Karpas-422 (cell line): Measurements from ENCODE around the gene P3H3. TPM values are rescaled to one million over a fixed set of nuclear protein-coding genes. Genes with fewer than 3 reads are reported as not detected.
"Not testable (repeated sequence)": the region's sequence is repeated elsewhere in the genome, so short reads cannot be mapped to it uniquely, and the experiment has no call there.

Experiments used
- DNase-seq: peaks from one replicate; pipeline ENCODE4 v3.0.0-alpha.2; 2015
- H2AFZ ChIP-seq: fragments of 200-600 bp; sonication (generic); 2 replicates; pipeline ENCODE4 v1.6.1; 2014; ENCODE audit warnings: antibody characterized with exemption, low read length, mixed read lengths
- H3K27ac ChIP-seq: fragments of 200-600 bp; sonication (generic); 2 replicates; pipeline ENCODE4 v1.5.1; 2014; ENCODE audit warnings: mild to moderate bottlenecking, low read length, moderate library complexity
- H3K27me3 ChIP-seq: fragments of 200-600 bp; sonication (generic); 2 replicates; pipeline ENCODE4 v1.6.1; 2014; ENCODE audit warnings: low read length, mixed read lengths
- H3K36me3 ChIP-seq: fragments of 200-600 bp; sonication (generic); 2 replicates; pipeline ENCODE4 v1.6.1; 2014; ENCODE audit warnings: low read length, mixed read lengths; ENCODE audit not compliant: insufficient read depth
- H3K4me1 ChIP-seq: fragments of 200-600 bp; sonication (generic); 2 replicates; pipeline ENCODE4 v1.6.1; 2014; ENCODE audit warnings: mild to moderate bottlenecking, low read length, mixed read lengths
- H3K4me2 ChIP-seq: fragments of 200-600 bp; sonication (generic); 2 replicates; pipeline ENCODE4 v1.6.1; 2014; ENCODE audit warnings: low read length, low read depth, mild to moderate bottlenecking; ENCODE audit not compliant: poor library complexity, severe bottlenecking
- H3K4me3 ChIP-seq: fragments of 200-600 bp; sonication (generic); 2 replicates; pipeline ENCODE4 v1.5.1; 2014; ENCODE audit warnings: mild to moderate bottlenecking, antibody characterized with exemption, low read length, mixed read lengths
- H3K79me2 ChIP-seq: fragments of 200-600 bp; sonication (generic); 2 replicates; pipeline ENCODE4 v1.6.1; 2014; ENCODE audit warnings: mild to moderate bottlenecking, low read length, mixed read lengths
- H3K9ac ChIP-seq: fragments of 200-600 bp; sonication (generic); 2 replicates; pipeline ENCODE4 v1.6.0; 2014; ENCODE audit warnings: low read length
- H3K9me2 ChIP-seq: fragments of 200-600 bp; sonication (generic), shearing (Covaris generic); replicated peaks from 2 replicates; pipeline ENCODE4 v1.6.0; 2014; ENCODE audit warnings: mild to moderate bottlenecking, low read length, moderate library complexity; ENCODE audit not compliant: insufficient read depth
- H3K9me3 ChIP-seq: fragments of 300-700, 200-600 bp; sonication (generic); 2 replicates; pipeline ENCODE4 v1.6.1; 2014; ENCODE audit warnings: low read length, mixed read lengths
- H4K20me1 ChIP-seq: fragments of 200-600 bp; sonication (generic); 2 replicates; pipeline ENCODE4 v1.6.1; 2014; ENCODE audit warnings: mild to moderate bottlenecking, antibody characterized with exemption, low read length, low read depth; ENCODE audit not compliant: insufficient read depth
- total RNA-seq: library from RNA; depleted of rRNA; stranded (reverse); fragments of >200 nt; shearing (Covaris generic); gene quantifications from 2 replicates; pipeline ENCODE4 v1.2.3, GENCODE V29; 2014; ENCODE audit warnings: low replicate concordance

Gene P3H3
- total RNA-seq, 1 experiment from 2014 or later, result 3.1 TPM

DNA sequence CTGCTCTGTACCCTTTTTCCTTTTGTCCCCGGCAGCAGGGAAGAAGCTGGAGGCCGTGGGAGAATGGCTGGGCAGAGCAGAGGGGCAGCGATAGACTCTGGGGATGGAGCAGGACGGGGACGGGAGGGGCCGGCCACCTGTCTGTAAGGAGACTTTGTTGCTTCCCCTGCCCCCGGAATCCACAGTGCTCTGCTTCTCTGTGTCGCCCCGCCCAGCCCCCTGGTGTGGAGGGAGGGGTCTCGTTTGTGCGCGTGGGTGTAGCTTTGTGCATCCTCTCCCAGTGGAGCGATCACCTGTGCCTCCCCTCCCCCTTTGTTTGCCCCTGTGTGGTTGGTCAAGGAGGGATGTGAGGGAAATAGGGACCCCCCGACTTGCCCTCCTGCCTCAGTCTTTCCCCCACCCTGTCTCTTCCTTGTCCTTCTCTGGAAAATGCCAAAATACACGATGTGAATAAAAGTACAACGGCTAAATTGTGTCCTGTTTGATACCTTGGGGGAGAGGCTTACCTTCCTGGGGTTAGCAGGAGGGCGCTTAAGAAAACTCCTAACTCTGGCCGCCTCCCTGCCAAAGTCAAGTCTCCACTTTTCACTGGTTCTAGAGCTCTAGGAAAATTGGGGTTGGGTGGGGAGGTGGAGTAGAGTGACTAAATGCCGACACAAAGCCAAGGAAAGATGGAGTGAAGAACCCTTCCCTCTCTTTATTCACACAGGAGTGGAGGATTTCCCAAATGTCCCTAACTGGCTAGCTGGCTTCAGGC lies 38.1 kb downstream of the P3H3 start:
- peak overlapping the region; percentile 90; the same call in 1 of the 2 replicates for H3K4me3 ChIP-seq

DNA sequence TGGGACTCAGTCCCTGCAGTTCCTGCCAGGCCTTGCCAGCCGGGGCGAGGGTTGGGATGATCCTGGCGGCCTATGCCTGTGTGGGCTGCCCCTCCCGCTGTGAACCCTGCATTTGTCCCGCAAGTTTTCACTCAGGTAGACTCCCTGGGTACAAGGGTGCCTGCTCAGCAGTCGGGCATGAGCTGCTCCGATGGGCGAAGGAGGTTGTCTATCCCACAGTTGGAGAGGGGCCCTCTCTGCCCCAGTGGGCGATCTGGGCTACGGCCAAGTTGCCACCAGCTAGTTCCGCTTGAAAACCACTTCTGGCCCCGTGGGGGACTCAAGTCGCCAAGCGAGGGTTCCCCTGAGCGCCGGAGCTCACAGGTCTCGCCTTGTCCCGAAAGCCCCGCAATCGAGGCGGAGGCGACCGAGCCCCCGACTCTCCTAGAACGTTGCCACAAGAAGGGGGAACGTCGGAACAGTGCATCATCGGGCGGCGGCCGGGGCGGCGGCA lies 38.8 kb downstream of the P3H3 start:
- Histone ChIP-seq H3K79me2 (peaks cover 22% of the 10 kb centered on the region), H3K9ac (peak overlapping the region; percentile 100), H3K4me1 (peaks cover 47% of the 10 kb centered on the region), H3K27ac (peak overlapping the region; percentile 98), H3K36me3 (peaks cover 44% of the 10 kb centered on the region), H3K9me2 (no peaks in the 10 kb centered on the region), H3K27me3 (no peaks in the 10 kb centered on the region), H3K4me2 (peak overlapping the region; percentile 100), H2AFZ (no peak overlapping the region), H4K20me1 (peaks cover 30% of the 10 kb centered on the region), H3K4me3 (peak overlapping the region; percentile 90), H3K9me3 (no peaks in the 10 kb centered on the region)
- no peak for DNase-seq

More for the DNA sequence above, 38.1 kb downstream of the P3H3 start:
- no peaks in the 10 kb centered on the region for H3K27me3 ChIP-seq
- peaks cover 22% of the 10 kb centered on the region for H3K79me2 ChIP-seq
- peaks cover 50% of the 10 kb centered on the region for H3K36me3 ChIP-seq
- peaks cover 27% of the 10 kb centered on the region for H4K20me1 ChIP-seq
- H3K4me2 ChIP-seq, result peak overlapping the region; percentile 100
- peak overlapping the region; percentile 100 for H3K9ac ChIP-seq
- DNase-seq, result no peak
- no peaks in the 10 kb centered on the region for H3K9me3 ChIP-seq
- H3K4me1 ChIP-seq, result peaks cover 40% of the 10 kb centered on the region
- no peaks in the 10 kb centered on the region for H3K9me2 ChIP-seq
- no peak overlapping the region for H2AFZ ChIP-seq
- peak overlapping the region; percentile 98 for H3K27ac ChIP-seq

DNA sequence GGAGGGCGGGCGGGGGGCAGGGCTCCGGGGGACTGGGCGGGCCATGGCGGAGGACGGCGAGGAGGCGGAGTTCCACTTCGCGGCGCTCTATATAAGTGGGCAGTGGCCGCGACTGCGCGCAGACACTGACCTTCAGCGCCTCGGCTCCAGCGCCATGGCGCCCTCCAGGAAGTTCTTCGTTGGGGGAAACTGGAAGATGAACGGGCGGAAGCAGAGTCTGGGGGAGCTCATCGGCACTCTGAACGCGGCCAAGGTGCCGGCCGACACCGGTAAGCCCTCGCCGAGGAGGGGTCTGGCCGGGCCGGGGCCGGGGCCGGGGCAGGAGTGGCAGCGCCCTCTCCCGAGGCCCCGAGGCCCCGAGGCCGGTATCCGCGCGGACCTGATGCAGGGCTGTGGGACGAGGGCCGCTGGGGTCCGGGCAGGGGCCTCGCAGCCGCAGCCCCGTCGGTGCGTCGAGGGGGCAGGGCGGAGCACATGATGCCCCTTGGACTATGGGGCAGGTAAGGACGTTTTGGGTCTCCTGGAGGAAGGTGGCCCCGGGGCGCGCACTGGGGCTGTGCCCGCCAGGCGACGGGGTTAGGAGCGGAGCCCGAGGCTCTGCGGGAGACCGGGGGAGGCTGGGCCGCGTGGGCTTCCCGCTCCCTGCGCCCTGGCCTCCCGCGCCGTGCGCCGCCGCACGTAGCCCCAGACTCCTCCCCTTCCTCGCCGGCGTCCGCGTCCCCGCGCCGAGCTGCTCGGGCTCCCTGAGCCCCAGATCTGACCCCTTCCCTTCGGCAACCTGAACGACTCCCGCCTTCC lies 39.4 kb downstream of the P3H3 start, which contains the start of gene TPI1:
Gene TPI1 (plus strand): TSS at position 119 of the 798 bp plus-strand sequence. CDS start 36 bp downstream, at position 155.
- H3K36me3 ChIP-seq, result peaks cover 43% of the 10 kb centered on the region
- H3K4me3 ChIP-seq, result peak within 1 kb of the TSS; percentile 90
- no peaks in the 10 kb centered on the region for H3K27me3 ChIP-seq
- no peaks in the 10 kb centered on the region for H3K9me3 ChIP-seq
- H3K9me2 ChIP-seq, result no peaks in the 10 kb centered on the region
- DNase-seq, result peak; percentile 93
- H4K20me1 ChIP-seq, result peaks cover 34% of the 10 kb centered on the region
- no peak within 1 kb of the TSS for H2AFZ ChIP-seq
- peak within 1 kb of the TSS; percentile 98 for H3K27ac ChIP-seq
- peaks cover 22% of the 10 kb centered on the region for H3K79me2 ChIP-seq
- peaks cover 53% of the 10 kb centered on the region for H3K4me1 ChIP-seq
- H3K9ac ChIP-seq, result peak within 1 kb of the TSS; percentile 100
- peak within 1 kb of the TSS; percentile 100 for H3K4me2 ChIP-seq

- H3K79me2 ChIP-seq, result peaks cover 22% of the 10 kb centered on the region
- peak; percentile 55 for DNase-seq
- H2AFZ ChIP-seq, result no peak overlapping the region
- peak overlapping the region; percentile 100 for H3K4me2 ChIP-seq
- no peaks in the 10 kb centered on the region for H3K27me3 ChIP-seq
- H3K4me3 ChIP-seq, result peak overlapping the region; percentile 90
- no peaks in the 10 kb centered on the region for H3K9me3 ChIP-seq
- peaks cover 38% of the 10 kb centered on the region for H4K20me1 ChIP-seq
- H3K9ac ChIP-seq, result peak overlapping the region; percentile 100
- peaks cover 59% of the 10 kb centered on the region for H3K4me1 ChIP-seq
- peaks cover 37% of the 10 kb centered on the region for H3K36me3 ChIP-seq
- no peaks in the 10 kb centered on the region for H3K9me2 ChIP-seq
- peak overlapping the region; percentile 98 for H3K27ac ChIP-seq
Measured at GRCh38 chr12:6868211-6869048, 40.2 kb downstream of the P3H3 start.

GRCh38 chr12:6869049-6870021 lies 41.1 kb downstream of the P3H3 start:
- Histone ChIP-seq H3K4me3 (peak overlapping the region; percentile 90), H3K9ac (peak overlapping the region; percentile 100), H3K27me3 (no peaks in the 10 kb centered on the region), H2AFZ (no peak overlapping the region), H4K20me1 (peaks cover 38% of the 10 kb centered on the region), H3K4me1 (peaks cover 63% of the 10 kb centered on the region), H3K4me2 (peak overlapping the region; percentile 100), H3K9me3 (no peaks in the 10 kb centered on the region), H3K27ac (peak overlapping the region; percentile 98), H3K9me2 (no peaks in the 10 kb centered on the region), H3K36me3 (peaks cover 43% of the 10 kb centered on the region), H3K79me2 (peaks cover 27% of the 10 kb centered on the region)
- peak; percentile 93 for DNase-seq

GRCh38 chr12:6870304-6870703 lies 42.1 kb downstream of the P3H3 start:
- peaks cover 27% of the 10 kb centered on the region for H3K79me2 ChIP-seq
- H3K4me3 ChIP-seq, result peak overlapping the region; percentile 90; the same call in 1 of the 2 replicates
- peak overlapping the region; percentile 57; the same call in 1 of the 2 replicates for H3K27ac ChIP-seq
- not testable (repeated sequence) for H3K27me3 ChIP-seq, DNase-seq, H3K9me2 ChIP-seq, H3K9me3 ChIP-seq, H2AFZ ChIP-seq
- H3K9ac ChIP-seq, result peak overlapping the region; percentile 100
- peaks cover 63% of the 10 kb centered on the region for H3K4me1 ChIP-seq
- peak overlapping the region; percentile 100 for H3K4me2 ChIP-seq
- peaks cover 38% of the 10 kb centered on the region for H4K20me1 ChIP-seq
- peaks cover 46% of the 10 kb centered on the region for H3K36me3 ChIP-seq
